ENCODE results near the gene LMAN1L.

Gene LMAN1L

DNA sequence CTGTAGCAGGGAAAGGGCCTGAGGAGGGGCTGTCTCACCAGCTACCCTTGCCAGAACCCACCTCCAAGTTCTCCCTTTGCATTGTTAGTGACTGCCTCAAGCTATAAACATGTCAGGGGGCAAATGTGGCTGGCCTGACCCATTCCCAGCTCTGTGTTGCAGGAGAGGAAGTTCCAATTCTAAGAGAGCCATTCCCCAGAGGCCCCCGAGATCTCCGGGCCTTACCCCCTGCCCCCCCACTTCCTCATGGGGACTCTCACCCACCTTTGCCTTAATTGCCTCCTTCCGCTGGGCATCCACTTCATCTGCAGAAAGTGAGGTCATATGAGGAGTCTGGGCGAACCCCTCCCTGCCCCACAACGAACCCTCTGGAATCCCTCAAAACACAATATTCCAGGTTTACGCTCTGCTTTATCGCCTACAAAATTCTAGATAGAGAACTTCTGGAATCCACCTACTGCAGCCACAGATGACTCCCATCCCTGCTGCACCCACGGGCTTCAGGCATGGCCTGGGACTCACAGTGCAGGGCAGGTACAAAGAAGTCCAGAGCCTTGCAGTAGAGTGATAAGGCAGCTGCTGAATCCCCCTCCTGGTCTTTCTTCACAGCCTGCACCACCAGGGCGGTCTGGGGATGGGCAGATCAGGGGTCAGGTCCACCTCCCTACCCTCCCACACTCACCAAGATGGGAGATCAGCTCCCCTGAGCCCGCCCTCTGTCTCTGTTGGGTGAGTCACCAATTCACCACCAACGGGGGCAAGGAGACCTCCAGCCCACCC, 26.3 kb downstream of the LMAN1L start:
- no peak for DNase-seq

DNA sequence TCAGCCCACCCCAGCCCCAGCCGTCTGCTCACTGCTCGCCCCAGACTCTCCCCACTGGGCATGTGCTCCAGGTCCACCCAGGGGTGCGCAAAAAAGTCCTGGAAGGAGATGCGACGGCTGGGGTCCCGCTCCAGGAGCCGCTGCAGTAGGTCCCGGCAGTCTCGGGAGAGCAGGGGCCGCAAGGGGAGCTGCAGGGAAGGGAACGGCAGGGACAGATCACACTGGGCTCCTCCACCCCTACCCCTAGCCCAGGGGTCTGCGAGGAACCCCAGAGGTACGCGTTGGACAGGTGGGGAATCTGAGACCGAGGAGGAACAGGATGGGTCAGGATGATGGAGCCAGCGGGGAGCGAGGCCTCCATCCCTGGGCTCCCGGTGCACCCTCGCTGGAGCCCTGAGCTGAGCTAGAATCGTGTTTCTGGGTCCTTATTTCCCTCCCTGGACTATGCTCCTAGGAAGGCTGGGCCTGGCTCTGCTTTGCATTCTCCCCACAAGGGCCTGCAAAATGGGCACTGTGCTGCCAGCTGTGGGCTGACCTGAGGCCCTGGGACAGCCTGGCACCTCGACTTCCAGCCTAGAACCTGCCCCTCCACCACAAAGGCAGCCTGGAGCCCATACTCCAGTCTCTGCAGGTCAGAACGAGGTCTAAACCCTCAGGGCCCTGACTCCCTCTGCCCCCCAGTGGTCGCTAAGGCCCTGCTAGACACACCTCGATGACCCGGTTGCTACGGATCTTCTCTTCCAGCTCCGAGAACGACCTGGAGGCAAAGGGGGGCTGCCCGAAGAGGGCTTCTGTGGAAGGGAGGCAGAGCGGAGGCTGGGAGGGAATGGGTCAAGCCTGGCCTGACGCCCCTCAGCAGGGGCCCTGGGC, 27.1 kb downstream of the LMAN1L start:
- no peak for DNase-seq

DNA sequence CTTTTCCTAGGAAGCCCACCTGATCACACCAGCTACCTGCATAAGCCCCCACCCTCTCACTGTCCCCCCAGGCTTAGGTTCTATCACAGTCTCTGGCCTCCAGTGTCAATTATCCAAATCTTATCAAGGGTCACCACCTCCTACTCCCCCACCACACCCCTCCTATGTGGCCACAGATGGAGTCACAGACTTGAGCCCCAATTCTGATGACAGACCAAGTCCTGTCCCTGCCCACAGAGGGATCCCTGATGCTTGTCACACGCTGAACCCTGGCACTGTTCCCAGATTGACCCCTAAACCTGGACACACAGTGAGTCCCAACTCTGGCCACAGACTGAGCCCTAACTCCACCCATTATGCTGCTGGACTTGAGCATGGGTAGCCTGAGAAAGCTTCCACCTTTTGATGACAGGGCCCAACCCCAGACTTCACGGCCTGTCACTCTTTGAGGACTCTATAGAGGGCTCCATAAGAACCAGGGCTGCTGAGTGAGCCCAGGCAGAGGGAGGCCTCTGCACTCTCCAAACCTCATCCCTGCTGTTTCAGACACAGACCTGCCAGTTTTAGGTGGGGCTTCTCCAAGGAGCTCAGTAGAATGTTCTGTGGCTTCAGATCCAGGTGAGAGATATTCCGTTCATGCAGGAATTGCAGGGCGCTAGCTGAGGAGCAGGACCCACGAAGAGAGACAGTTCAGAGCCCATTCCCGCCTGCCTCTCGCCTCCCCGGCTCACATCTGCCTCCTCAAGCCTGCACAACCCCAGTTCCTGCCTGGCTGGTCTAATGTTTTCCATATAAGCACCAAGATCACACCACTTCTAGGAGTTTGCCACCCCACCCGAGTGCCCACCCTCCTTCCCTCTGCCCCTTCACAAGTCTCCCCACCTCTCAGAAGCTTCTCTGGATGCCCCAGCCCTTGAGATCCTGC, 28.5 kb downstream of the LMAN1L start:
- DNase-seq = no peak

DNA sequence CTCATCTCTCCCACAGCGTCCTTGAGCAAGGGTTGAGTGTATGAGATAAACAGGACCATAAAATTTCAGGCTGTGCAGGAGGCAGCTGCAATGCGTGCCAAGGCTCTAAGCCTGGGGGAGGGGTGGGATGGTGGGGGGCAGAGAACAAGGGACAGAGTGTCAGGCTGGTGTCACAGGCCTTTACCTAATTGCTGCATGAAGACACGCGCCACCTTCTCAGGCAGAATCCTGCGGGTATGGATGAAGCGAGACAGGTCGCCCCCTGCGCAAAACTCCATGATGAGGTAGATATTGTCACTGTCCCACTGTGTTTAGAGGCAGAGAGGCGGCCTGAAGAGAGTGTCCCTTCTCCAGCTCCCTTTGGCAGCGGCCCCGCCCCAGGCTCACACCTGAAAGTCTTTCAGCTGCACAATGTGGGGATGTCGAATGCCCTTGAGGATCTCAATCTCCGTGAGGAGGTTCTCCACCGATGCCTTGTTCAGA, 29.3 kb downstream of the LMAN1L start:
- no peak for DNase-seq

DNA sequence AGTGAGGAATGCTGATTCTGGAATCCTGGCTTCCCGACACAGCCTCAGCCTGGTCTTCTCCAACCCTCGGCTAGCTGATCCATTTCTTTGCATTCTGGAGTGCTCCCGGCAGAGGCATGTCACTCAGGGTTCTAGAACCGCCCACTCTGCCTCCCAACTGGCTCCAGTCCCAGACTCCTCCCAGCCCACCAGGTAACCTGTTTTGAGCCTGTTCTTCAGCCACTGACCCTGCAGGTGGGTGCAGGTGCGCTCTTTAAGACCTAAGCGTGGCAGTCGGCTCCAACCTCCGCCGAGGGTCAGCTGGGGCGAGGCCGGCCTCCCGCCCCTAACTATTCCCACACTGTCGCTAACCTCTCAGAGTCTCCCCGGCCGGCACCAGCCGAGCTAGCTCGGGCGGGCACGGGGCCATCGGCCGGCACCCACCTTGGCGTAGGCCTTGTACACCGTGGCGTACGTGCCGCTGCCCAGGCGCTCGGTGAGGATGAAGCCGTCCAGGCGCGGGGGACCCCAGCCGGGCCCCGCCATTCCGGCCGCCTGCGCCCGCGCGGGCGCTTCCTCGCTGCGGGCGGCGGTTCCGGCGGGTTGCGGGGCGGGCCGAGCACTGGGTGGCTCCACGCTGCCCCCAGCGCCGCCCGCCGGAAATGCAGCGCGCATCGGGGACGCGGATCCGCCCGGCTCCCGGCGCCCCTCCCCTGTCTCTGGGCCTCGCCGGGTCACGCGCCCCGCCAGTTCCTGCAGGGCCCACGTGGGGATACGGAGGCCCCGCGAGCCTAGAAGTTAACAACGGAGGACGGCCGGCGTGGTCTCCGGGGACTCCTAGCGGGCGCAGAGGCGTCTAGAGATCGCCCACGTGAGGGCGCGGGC, 30.2 kb downstream of the LMAN1L start, which contains the start of gene ULK3:
TSS of gene ULK3 (minus strand) at position 576 of the 864 bp plus-strand sequence. CDS start at position 525, 51 bp downstream.
- peak; percentile 87 for DNase-seq

DNA sequence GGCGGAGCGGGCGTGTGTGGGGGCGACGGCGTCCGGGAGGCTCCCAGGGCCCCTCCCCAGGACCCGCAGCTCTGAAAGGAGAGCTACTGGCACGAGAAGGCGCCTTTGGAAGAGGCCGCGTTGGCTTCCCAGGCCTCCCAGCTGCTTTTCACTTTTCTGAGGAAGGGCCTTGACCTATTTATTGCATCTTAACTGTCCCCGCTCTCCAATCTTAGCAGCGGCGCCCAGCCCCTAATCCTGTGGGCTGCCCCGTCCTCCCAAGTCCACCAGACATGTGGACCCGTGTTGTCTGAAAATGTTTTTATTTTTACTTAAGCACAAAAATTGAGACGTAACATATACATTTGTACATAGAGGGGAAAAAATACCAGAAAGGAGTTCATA, 30.8 kb downstream of the LMAN1L start:
- no peak for DNase-seq

GRCh38 chr15:74843891-74844299, 31.3 kb downstream of the LMAN1L start:
- DNase-seq = no peak

- DNase-seq = no peak
These were observed 31.9 kb downstream of the LMAN1L start for GRCh38 chr15:74844319-74845207.

- DNase-seq = no peak
These were observed 32.6 kb downstream of the LMAN1L start for GRCh38 chr15:74845208-74845568.

DNA sequence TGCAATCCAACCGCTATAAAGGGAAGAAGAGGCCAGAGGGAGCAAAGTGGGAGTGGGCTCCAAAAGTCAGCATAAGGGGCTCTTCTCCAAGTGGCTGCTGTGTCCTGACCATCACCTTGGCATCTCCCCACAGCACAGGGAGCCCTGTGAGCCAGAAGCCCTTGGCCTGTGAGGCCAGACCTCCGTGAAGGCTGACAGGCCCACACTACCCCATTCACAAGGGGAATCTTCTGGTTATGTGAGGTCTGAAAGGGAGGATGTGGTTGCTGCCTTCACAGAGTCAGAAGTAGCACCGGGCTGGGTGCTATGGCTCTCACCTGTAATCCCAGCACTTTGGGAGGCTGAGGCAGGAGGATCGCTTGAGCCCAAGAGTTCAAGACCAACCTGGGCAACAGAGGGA, 32.9 kb downstream of the LMAN1L start:
- DNase-seq = no peak

GRCh38 chr15:74847432-74847831, 34.8 kb downstream of the LMAN1L start:
- no peak for DNase-seq

DNA sequence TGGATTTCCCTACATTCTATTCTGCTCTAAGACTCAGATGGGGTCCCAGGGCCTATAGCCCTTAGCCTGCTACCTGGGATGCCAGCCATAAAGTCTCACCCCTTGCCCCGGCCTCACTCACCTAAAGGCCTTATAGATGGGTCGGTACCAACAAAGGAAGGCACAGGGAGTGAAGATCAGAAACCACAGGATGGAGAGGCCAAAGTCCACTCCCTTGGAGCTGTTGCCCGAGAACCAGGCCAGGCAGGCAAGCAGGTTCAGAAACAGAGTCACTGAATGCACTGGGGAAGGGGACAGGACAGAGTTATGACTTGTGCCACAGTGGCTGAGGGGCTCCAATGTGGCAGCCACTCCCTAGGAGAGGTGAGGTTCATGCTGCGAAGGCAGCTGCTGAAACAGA, 37.8 kb downstream of the LMAN1L start:
- no peak for DNase-seq

GRCh38 chr15:74851960-74852359, 39.3 kb downstream of the LMAN1L start:
- DNase-seq = no peak

- no peak for DNase-seq
These were observed 41.9 kb downstream of the LMAN1L start for GRCh38 chr15:74854453-74855022.

DNA sequence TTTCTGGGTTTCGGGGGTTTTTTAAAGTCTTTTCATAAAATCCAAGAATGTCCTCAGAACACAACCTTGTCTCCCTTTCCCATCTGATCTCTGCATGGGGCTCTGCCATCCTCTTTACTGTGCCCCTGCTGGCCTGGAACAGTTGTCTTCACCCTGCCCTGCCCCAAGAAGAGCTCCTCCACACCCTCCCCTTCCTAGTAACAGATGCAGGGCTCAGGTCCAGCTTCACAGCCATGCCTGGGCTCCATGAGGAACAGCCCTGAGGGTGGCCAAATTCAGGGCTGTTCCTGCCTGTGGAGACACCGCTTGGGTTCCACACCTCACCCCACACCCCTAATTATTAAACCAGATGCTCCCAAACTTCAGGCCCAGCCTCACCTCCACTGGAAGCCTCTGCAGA, 43.2 kb downstream of the LMAN1L start:
- no peak for DNase-seq

DNA sequence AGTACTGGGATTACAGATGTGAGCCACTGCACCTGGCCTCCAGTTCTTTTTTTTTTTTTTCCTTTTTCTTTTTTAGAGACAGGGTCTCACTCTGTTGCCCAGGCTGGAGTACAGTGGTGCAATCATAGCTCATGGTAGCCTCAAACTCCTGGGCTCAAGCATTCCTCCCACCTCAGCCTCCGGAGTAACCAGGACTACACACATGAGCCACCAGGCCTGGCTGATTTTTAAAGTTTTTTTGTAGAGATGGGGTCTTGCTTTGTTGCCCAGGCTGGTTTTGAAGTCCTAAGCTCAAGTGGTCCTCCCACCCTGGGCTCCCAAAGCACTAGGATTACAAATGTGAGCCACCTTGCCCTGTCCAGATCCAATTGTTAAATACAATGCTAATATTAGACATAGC, 43.9 kb downstream of the LMAN1L start:
- no peak for DNase-seq

DNA sequence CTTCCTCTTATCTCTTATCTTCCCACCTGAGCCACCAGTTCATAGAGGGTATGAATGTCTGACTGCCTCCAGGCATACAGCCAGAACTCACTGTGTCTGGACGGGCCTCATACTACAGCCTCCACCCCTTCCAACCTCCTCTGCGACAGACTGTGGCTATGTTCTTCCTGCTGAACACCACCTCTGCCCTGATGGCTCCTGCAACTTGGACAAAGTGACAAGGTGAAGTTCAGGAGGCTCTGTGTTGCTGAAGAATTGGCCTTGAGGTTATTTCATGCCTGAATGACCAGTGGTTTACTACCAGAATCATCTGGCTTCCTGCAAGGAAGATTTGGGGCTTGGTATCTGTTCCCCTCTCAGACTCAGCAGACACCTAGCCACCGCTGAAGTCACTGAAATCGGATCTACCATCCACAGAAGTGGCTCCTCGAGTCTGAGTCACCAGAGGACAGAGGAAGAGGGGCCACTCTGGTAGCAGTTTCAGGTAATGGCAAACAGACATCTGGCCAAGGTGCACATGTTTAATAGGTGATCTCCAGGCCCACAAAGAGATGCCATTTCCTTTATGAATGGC, 44.5 kb downstream of the LMAN1L start:
- DNase-seq = no peak

GRCh38 chr15:74857671-74858368, 45.2 kb downstream of the LMAN1L start:
- no peak for DNase-seq

DNA sequence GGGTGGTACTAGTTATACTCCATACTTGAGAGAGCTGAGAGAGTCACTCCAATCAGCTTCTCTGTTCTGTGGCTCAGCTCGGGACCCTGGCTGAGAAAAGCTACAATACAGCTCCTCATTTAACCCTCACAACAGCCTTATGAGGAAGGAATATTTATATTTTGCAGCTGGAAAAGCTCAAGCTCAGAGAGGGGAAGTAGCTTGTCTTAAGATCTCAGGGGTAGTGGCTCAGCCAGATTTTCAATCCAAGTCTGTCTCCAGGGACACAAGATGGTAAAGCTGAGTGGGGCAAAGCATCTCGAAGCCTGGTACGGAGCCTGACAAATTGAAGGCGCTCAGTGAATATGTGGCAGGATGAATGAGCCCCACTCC, 45.7 kb downstream of the LMAN1L start:
- no peak for DNase-seq

Data from fibroblast of skin of scalp (primary cell).